ENCODE data around the gene PLPPR4. TPM values are rescaled to one million over a fixed set of nuclear protein-coding genes. Genes with fewer than 3 reads are reported as not detected.

Gene PLPPR4
- total RNA-seq, 1 donor from 2014 or later = 0.29 TPM

DNA sequence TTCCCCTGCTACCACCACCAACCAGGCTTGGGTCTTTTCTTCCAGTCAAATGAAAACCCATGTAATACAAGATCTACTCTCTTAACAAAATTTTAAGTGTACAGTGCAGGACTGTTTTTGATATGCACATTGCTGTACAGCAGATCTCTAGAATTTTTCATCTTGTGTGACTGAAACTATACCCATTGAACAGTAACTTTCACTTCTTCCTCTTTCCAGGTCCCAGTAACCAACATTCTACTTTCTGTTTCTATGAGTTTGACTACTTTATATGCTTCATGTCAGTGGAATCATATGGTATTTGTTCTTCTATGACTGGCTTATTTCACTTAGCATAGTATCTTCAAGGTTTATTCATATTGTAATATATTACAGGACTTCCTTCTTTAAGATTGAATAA lies 45.3 kb upstream of the PLPPR4 start:
- Mint-ChIP-seq H3K27ac (ENCODE audit: unreplicated experiment) (no peak overlapping the region), H3K4me3 (ENCODE audit: unreplicated experiment) (no peak overlapping the region), H3K36me3 (ENCODE audit: unreplicated experiment) (peaks cover 9% of the 10 kb centered on the region), H3K4me1 (ENCODE audit: low read depth, unreplicated experiment) (no peaks in the 10 kb centered on the region), H3K27me3 (ENCODE audit: unreplicated experiment) (no peaks in the 10 kb centered on the region), H3K9me3 (ENCODE audit: unreplicated experiment) (peaks cover 1% of the 10 kb centered on the region)
- DNase-seq = no peak
- TF ChIP-seq, protein P1, sequence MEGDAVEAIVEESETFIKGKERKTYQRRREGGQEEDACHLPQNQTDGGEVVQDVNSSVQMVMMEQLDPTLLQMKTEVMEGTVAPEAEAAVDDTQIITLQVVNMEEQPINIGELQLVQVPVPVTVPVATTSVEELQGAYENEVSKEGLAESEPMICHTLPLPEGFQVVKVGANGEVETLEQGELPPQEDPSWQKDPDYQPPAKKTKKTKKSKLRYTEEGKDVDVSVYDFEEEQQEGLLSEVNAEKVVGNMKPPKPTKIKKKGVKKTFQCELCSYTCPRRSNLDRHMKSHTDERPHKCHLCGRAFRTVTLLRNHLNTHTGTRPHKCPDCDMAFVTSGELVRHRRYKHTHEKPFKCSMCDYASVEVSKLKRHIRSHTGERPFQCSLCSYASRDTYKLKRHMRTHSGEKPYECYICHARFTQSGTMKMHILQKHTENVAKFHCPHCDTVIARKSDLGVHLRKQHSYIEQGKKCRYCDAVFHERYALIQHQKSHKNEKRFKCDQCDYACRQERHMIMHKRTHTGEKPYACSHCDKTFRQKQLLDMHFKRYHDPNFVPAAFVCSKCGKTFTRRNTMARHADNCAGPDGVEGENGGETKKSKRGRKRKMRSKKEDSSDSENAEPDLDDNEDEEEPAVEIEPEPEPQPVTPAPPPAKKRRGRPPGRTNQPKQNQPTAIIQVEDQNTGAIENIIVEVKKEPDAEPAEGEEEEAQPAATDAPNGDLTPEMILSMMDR (IDR thresholded peaks at IDR 0.05; ENCODE audit: partially characterized antibody, unreplicated experiment) = no peak

DNA sequence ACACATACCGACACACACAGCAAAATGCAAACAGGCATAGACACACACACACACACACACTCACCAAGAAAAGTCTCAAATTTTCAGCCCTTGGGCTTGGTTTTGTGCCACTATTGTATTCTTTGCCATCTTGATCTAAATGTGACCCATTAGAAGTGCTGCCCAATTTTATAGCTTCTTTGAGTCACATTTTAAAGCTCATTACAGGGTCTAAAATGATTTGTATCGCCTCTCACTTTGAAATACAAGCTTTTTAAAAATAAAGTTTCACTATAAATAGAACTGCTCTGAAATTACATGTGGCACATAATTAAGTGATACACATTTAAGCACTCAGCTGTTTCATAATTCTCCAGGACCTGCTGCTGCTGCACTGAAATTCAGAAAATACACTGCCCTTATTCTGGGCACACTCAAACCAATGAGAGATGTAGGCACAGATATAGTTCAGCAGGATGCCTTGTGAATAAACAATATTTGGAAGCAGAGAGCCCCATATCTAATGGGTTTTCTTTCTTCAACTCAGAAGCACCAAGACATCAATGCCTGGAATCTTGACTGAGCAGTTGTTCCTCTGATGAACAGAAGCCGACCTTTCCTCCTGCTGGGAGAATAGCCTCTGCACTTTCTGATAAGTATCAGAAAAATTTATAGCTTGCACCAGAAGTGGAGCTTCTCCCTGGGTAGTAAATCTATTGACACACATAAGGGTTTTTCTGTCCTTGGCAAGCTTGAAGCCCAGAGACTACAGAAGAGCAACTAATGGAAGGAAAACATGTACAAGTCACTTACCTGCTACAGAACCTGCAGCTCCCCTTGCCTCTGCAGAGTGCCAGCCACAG lies 37.0 kb upstream of the PLPPR4 start:
- Mint-ChIP-seq H3K27ac (ENCODE audit: unreplicated experiment) (no peak overlapping the region), H3K9me3 (ENCODE audit: unreplicated experiment) (no peaks in the 10 kb centered on the region)

DNA sequence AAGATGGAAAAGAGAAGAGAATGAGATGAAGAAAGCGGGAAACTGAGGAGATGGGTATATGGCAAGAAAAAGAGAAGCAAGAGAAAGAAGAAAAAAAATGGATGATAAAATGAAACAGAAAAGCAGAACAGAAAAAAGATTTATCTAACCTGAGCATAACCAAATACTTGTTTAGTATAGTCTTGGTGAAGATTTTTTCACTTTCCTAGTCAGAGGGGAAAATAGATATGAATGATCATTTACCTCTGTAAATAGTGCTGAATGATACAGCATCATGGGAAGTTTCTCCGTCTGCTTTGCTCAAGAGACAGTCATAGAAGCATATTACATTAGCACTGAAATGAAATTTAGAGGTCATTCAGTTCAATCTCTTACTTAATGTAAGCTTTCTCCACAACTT lies 36.1 kb upstream of the PLPPR4 start:
- no peaks in the 10 kb centered on the region for H3K4me1 Mint-ChIP-seq (ENCODE audit: low read depth, unreplicated experiment)
- TF ChIP-seq, protein P1 (IDR thresholded peaks at IDR 0.05; ENCODE audit: partially characterized antibody, unreplicated experiment) = no peak
- no peak overlapping the region for H3K27ac Mint-ChIP-seq (ENCODE audit: unreplicated experiment)
- H3K9me3 Mint-ChIP-seq (ENCODE audit: unreplicated experiment) = no peaks in the 10 kb centered on the region
- no peak overlapping the region for H3K4me3 Mint-ChIP-seq (ENCODE audit: unreplicated experiment)
- no peaks in the 10 kb centered on the region for H3K27me3 Mint-ChIP-seq (ENCODE audit: unreplicated experiment)
- DNase-seq = no peak
- H3K36me3 Mint-ChIP-seq (ENCODE audit: unreplicated experiment) = no peaks in the 10 kb centered on the region

More for the DNA sequence above, 37.0 kb upstream of the PLPPR4 start:
- TF ChIP-seq, protein P1 (IDR thresholded peaks at IDR 0.05; ENCODE audit: partially characterized antibody, unreplicated experiment) = no peak
- Mint-ChIP-seq H3K4me3 (ENCODE audit: unreplicated experiment) (no peak overlapping the region), H3K4me1 (ENCODE audit: low read depth, unreplicated experiment) (no peaks in the 10 kb centered on the region), H3K36me3 (ENCODE audit: unreplicated experiment) (no peaks in the 10 kb centered on the region), H3K27me3 (ENCODE audit: unreplicated experiment) (no peaks in the 10 kb centered on the region)
- DNase-seq = no peak

DNA sequence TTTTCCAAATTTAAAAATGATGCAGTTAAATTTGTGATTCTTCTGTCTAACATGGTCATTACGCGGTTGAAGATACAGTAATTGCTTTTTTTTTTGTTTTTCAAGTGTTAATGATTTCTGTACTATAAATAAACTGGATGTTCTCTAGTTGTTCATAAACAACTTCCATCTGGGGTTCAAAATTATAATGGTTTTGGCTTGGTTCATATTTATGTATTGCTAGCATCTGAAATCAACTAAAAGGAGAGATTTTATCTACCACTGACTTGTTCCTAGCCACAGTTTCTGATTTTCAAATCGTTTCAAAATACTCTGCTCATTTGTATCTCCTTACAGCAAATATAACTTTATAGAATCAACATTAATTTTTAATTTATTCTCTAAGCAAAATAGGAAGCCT lies 35.2 kb upstream of the PLPPR4 start:
- DNase-seq = no peak
- no peaks in the 10 kb centered on the region for H3K36me3 Mint-ChIP-seq (ENCODE audit: unreplicated experiment)
- no peak overlapping the region for H3K27ac Mint-ChIP-seq (ENCODE audit: unreplicated experiment)
- no peak overlapping the region for H3K4me3 Mint-ChIP-seq (ENCODE audit: unreplicated experiment)
- no peaks in the 10 kb centered on the region for H3K4me1 Mint-ChIP-seq (ENCODE audit: low read depth, unreplicated experiment)
- TF ChIP-seq, protein P1 (IDR thresholded peaks at IDR 0.05; ENCODE audit: partially characterized antibody, unreplicated experiment) = no peak
- no peaks in the 10 kb centered on the region for H3K9me3 Mint-ChIP-seq (ENCODE audit: unreplicated experiment)
- H3K27me3 Mint-ChIP-seq (ENCODE audit: unreplicated experiment) = no peaks in the 10 kb centered on the region

DNA sequence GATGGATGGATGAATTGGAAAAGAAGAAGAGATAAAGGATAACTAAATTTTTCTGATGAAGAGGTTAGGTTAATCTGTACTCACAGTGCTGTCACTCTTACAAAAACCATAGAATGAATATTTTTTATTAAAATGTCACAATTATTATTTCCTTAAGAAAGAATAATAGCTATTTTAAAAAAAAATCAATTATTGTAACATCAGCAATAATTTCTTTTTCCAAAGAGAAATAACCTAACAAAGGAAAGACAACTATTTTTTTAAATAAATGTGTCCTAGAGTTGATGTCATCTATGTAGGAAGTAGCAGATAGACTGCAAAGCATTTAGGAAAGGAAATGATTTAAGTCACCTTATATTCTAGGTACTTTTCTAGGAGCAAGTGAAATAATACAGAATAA lies 33.6 kb upstream of the PLPPR4 start:
- TF ChIP-seq, protein P1 (IDR thresholded peaks at IDR 0.05; ENCODE audit: partially characterized antibody, unreplicated experiment) = no peak
- Mint-ChIP-seq H3K9me3 (ENCODE audit: unreplicated experiment) (no peaks in the 10 kb centered on the region), H3K27me3 (ENCODE audit: unreplicated experiment) (no peaks in the 10 kb centered on the region), H3K4me1 (ENCODE audit: low read depth, unreplicated experiment) (no peaks in the 10 kb centered on the region), H3K27ac (ENCODE audit: unreplicated experiment) (no peak overlapping the region), H3K36me3 (ENCODE audit: unreplicated experiment) (no peaks in the 10 kb centered on the region), H3K4me3 (ENCODE audit: unreplicated experiment) (no peak overlapping the region)
- DNase-seq = no peak

All from glutamatergic neuron (in vitro differentiated cells).